HCT116 (cell line): ENCODE results near the gene MTUS2.

Experiments used
- CEBPB ChIP-seq: IDR thresholded peaks from 2 replicates; pipeline ENCODE4 v1.6.1; 2012; ENCODE audit warnings: low read depth
- EZH2 ChIP-seq: fragments of 200-600 bp; sonication (generic); IDR thresholded peaks from 2 replicates; pipeline ENCODE4 v1.6.1; 2017; ENCODE audit warnings: antibody characterized with exemption, mixed run types
- EZH2phosphoT487 ChIP-seq: fragments of 200-600 bp; IDR thresholded peaks from 2 replicates; pipeline ENCODE4 v1.6.1; 2018; ENCODE audit warnings: antibody characterized with exemption, borderline replicate concordance
- POLR2A ChIP-seq: IDR thresholded peaks from 2 replicates; pipeline ENCODE4 v1.7.0; 2011; ENCODE audit warnings: borderline replicate concordance; ENCODE audit not compliant: insufficient read depth, insufficient read length; ENCODE audit errors: extremely low read depth
- POLR2AphosphoS5 ChIP-seq: IDR thresholded peaks from 2 replicates; pipeline ENCODE4 v1.6.1; 2011; ENCODE audit warnings: mild to moderate bottlenecking, low read depth, low read length, moderate library complexity
- SIN3A ChIP-seq: IDR thresholded peaks from 2 replicates; pipeline ENCODE4 v1.6.1; 2012; ENCODE audit warnings: low read depth
- SP1 ChIP-seq: IDR thresholded peaks from 2 replicates; pipeline ENCODE4 v1.6.1; 2012; ENCODE audit warnings: low read depth
- YY1 ChIP-seq: IDR thresholded peaks from 2 replicates; pipeline ENCODE4 v1.6.1; 2011; ENCODE audit warnings: low read length, low read depth, moderate library complexity, mild to moderate bottlenecking; ENCODE audit not compliant: insufficient replicate concordance; ENCODE audit errors: extremely low read depth
- ZNF274 ChIP-seq: fragments of 200-500 bp; sonication (Bioruptor generic); IDR thresholded peaks from 2 replicates; pipeline ENCODE4 v1.6.1; 2014; ENCODE audit warnings: mild to moderate bottlenecking, low read depth, low read length, inconsistent platforms
- TF ChIP-seq, protein P1 (sequence below), 3 experiments: fragments of 200-600 bp in 1 of 3; sonication (generic) in 1 of 3; IDR thresholded peaks in 2 of 3; conservative IDR thresholded peaks in 1 of 3; 2 replicates each; pipeline ENCODE4 v1.5.1; 2012 to 2017; ENCODE audit warnings: low read depth in 2 of 3, low read length in 2 of 3, antibody characterized with exemption in 1 of 3, borderline replicate concordance in 1 of 3, control low read depth in 1 of 3, mild to moderate bottlenecking in 1 of 3, mixed read lengths in 1 of 3, mixed run types in 1 of 3, moderate library complexity in 1 of 3; ENCODE audit not compliant: insufficient read depth in 1 of 3
- TF ChIP-seq, protein P2 (sequence below): IDR thresholded peaks from 2 replicates; pipeline ENCODE4 v1.6.1; 2012; ENCODE audit warnings: low read depth
- TF ChIP-seq, protein P3 (sequence below): IDR thresholded peaks from 2 replicates; pipeline ENCODE4 v1.6.1; 2011; ENCODE audit warnings: mild to moderate bottlenecking, low read length, moderate library complexity; ENCODE audit not compliant: insufficient replicate concordance; ENCODE audit errors: extremely low read depth
- TF ChIP-seq, protein P4 (sequence below): IDR thresholded peaks from 2 replicates; pipeline ENCODE4 v1.6.1; 2012

DNA sequence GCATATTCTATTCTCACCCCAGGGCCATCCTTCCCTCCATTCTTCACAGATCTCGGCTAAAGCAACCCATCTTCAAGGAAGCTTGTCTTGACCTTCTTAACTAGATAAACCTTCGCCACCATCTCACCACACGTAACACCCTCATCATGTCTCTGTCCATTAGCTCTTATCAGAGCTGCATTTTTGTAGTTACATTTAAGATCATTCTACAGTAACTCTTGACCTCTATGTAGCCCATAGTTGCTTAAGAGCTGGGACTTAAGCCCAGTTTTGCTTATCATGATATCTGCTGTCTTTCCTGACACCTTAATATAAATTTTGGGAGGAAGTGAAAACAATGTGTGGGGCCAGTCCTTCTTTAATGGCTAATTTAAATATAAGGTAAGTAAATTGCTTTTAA lies 345.1 kb downstream of the MTUS2 start:
- TF ChIP-seq, protein P1, sequence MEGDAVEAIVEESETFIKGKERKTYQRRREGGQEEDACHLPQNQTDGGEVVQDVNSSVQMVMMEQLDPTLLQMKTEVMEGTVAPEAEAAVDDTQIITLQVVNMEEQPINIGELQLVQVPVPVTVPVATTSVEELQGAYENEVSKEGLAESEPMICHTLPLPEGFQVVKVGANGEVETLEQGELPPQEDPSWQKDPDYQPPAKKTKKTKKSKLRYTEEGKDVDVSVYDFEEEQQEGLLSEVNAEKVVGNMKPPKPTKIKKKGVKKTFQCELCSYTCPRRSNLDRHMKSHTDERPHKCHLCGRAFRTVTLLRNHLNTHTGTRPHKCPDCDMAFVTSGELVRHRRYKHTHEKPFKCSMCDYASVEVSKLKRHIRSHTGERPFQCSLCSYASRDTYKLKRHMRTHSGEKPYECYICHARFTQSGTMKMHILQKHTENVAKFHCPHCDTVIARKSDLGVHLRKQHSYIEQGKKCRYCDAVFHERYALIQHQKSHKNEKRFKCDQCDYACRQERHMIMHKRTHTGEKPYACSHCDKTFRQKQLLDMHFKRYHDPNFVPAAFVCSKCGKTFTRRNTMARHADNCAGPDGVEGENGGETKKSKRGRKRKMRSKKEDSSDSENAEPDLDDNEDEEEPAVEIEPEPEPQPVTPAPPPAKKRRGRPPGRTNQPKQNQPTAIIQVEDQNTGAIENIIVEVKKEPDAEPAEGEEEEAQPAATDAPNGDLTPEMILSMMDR (IDR thresholded peaks at IDR 0.05 in 2 of 3, conservative IDR thresholded peaks at IDR 0.05 in 1 of 3; ENCODE audit: borderline replicate concordance in 1 of 3, insufficient read depth in 1 of 3, low read depth in 2 of 3, low read length in 2 of 3) = no peak
- TF ChIP-seq ZNF274 (no peak), POLR2AphosphoS5 (no peak), YY1 (no peak), EZH2 (no peak), POLR2A (no peak), EZH2phosphoT487 (no peak), SP1 (no peak), CEBPB (no peak), SIN3A (no peak)
- TF ChIP-seq, protein P2, sequence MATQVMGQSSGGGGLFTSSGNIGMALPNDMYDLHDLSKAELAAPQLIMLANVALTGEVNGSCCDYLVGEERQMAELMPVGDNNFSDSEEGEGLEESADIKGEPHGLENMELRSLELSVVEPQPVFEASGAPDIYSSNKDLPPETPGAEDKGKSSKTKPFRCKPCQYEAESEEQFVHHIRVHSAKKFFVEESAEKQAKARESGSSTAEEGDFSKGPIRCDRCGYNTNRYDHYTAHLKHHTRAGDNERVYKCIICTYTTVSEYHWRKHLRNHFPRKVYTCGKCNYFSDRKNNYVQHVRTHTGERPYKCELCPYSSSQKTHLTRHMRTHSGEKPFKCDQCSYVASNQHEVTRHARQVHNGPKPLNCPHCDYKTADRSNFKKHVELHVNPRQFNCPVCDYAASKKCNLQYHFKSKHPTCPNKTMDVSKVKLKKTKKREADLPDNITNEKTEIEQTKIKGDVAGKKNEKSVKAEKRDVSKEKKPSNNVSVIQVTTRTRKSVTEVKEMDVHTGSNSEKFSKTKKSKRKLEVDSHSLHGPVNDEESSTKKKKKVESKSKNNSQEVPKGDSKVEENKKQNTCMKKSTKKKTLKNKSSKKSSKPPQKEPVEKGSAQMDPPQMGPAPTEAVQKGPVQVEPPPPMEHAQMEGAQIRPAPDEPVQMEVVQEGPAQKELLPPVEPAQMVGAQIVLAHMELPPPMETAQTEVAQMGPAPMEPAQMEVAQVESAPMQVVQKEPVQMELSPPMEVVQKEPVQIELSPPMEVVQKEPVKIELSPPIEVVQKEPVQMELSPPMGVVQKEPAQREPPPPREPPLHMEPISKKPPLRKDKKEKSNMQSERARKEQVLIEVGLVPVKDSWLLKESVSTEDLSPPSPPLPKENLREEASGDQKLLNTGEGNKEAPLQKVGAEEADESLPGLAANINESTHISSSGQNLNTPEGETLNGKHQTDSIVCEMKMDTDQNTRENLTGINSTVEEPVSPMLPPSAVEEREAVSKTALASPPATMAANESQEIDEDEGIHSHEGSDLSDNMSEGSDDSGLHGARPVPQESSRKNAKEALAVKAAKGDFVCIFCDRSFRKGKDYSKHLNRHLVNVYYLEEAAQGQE = no peak
- TF ChIP-seq, protein P3, sequence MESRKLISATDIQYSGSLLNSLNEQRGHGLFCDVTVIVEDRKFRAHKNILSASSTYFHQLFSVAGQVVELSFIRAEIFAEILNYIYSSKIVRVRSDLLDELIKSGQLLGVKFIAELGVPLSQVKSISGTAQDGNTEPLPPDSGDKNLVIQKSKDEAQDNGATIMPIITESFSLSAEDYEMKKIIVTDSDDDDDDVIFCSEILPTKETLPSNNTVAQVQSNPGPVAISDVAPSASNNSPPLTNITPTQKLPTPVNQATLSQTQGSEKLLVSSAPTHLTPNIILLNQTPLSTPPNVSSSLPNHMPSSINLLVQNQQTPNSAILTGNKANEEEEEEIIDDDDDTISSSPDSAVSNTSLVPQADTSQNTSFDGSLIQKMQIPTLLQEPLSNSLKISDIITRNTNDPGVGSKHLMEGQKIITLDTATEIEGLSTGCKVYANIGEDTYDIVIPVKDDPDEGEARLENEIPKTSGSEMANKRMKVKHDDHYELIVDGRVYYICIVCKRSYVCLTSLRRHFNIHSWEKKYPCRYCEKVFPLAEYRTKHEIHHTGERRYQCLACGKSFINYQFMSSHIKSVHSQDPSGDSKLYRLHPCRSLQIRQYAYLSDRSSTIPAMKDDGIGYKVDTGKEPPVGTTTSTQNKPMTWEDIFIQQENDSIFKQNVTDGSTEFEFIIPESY = no peak
- TF ChIP-seq, protein P4, sequence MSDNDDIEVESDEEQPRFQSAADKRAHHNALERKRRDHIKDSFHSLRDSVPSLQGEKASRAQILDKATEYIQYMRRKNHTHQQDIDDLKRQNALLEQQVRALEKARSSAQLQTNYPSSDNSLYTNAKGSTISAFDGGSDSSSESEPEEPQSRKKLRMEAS = no peak
